Tibial nerve (tissue), 4 donors: ENCODE results near the gene DCAF6. TPM values are rescaled to one million over a fixed set of nuclear protein-coding genes. Genes with fewer than 3 reads are reported as not detected.

Source experiments
- DNase-seq, 2 donors: peaks; one replicate each; pipeline ENCODE4 v3.0.0-alpha.2; 2019; ENCODE audit warnings: low spot score in 2 of 2
- H3K27ac ChIP-seq, 4 donors: fragments of 200-600 bp; sonication (generic) in 3 of 4; one replicate each; pipeline ENCODE4 v1.5.1; 2017 to 2019; ENCODE audit warnings: mild to moderate bottlenecking in 1 of 4
- H3K27me3 ChIP-seq, 2 donors: fragments of 200-600 bp; sonication (generic) in 1 of 2; one replicate each; pipeline versions ENCODE4 v1.5.1 to v1.6.0; 2017 to 2019
- H3K36me3 ChIP-seq, 3 donors: fragments of 200-600 bp; sonication (generic); one replicate each; pipeline ENCODE4 v1.5.1; 2018 to 2019
- H3K4me1 ChIP-seq, 4 donors: fragments of 200-600 bp; sonication (generic) in 3 of 4; one replicate each; pipeline ENCODE4 v1.5.1; 2017 to 2019
- H3K4me3 ChIP-seq, 4 donors: fragments of 200-600 bp; sonication (generic) in 3 of 4; one replicate each; pipeline ENCODE4 v1.5.1; 2017 to 2019; ENCODE audit warnings: mild to moderate bottlenecking in 1 of 4, moderate library complexity in 1 of 4
- H3K9me3 ChIP-seq, 4 donors: fragments of 200-600 bp; sonication (generic) in 3 of 4; one replicate each; pipeline ENCODE4 v1.5.1; 2017 to 2019
- EP300 ChIP-seq, 2 donors: sonication (generic); formaldehyde crosslinking; IDR thresholded peaks; one replicate each; pipeline ENCODE4 v1.6.1; 2017; ENCODE audit warnings: antibody characterized with exemption in 2 of 2, mild to moderate bottlenecking in 1 of 2
- POLR2A ChIP-seq, 2 donors: fragments of 450-650 bp; IDR thresholded peaks; one replicate each; pipeline ENCODE4 v1.6.1; 2017; ENCODE audit warnings: antibody characterized with exemption in 2 of 2, mild to moderate bottlenecking in 2 of 2, moderate library complexity in 2 of 2
- WGBS, 2 donors: methylation state at CpG; one replicate each; pipeline ENCODE4 v1.1.5; 2018; 5-methylcytosine and 5-hydroxymethylcytosine counted together
- total RNA-seq, 4 donors: library from RNA; depleted of rRNA; stranded (reverse); fragments of >200 nt; gene quantifications; one replicate each; pipeline ENCODE4 v1.1.0, GENCODE V29; 2016
- TF ChIP-seq, protein P1 (sequence below), 5 experiments: fragments of 200-600 bp in 3 of 5; fragments of 450-650 bp in 2 of 5; sonication (generic) in 3 of 5; IDR thresholded peaks; one replicate each; pipeline ENCODE4 v1.5.1; 2016 to 2019; ENCODE audit warnings: antibody characterized with exemption in 5 of 5, mild to moderate bottlenecking in 3 of 5, moderate library complexity in 2 of 5

The DCAF6 gene
- total RNA-seq, 4 donors from 2014 or later: 75.7 to 118 (median 77.4) TPM

DNA sequence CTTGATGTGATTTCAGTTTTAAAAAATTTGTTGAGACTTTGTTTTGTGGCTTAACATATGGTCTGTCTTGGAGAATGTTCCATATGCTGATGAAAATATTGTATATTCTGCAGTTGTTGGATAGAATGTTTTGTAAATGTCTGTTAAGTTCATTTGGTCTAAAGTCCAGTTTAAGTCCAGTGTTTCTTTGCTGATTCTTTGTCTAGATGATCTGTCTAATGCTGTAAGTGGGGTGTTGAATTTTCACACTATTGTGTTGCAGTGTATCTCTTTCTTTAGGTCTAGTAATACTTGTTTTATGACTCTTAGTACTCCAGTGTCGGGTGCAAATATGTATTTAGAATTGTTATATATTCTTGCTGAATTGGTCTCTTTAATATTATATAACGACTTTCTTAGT, 11.2 kb downstream of the DCAF6 start:
- 80 to 85% methylated on average over 2 of the region's 2 CpGs for WGBS, 2 donors
- peaks cover 0 to 31% (median 2%) of the 10 kb centered on the region in 4 donors for H3K4me1 ChIP-seq
- H3K27me3 ChIP-seq: no peaks in the 10 kb centered on the region
- H3K4me3 ChIP-seq: no peak overlapping the region
- H3K36me3 ChIP-seq: peaks cover 0 to 10% (median 0%) of the 10 kb centered on the region in 3 donors
- H3K27ac ChIP-seq: no peak overlapping the region
- TF ChIP-seq EP300 (IDR thresholded peaks at IDR 0.05) (no peak), POLR2A (IDR thresholded peaks at IDR 0.05) (no peak)
- TF ChIP-seq, protein P1, sequence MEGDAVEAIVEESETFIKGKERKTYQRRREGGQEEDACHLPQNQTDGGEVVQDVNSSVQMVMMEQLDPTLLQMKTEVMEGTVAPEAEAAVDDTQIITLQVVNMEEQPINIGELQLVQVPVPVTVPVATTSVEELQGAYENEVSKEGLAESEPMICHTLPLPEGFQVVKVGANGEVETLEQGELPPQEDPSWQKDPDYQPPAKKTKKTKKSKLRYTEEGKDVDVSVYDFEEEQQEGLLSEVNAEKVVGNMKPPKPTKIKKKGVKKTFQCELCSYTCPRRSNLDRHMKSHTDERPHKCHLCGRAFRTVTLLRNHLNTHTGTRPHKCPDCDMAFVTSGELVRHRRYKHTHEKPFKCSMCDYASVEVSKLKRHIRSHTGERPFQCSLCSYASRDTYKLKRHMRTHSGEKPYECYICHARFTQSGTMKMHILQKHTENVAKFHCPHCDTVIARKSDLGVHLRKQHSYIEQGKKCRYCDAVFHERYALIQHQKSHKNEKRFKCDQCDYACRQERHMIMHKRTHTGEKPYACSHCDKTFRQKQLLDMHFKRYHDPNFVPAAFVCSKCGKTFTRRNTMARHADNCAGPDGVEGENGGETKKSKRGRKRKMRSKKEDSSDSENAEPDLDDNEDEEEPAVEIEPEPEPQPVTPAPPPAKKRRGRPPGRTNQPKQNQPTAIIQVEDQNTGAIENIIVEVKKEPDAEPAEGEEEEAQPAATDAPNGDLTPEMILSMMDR (IDR thresholded peaks at IDR 0.05): no peak
- no peaks in the 10 kb centered on the region for H3K9me3 ChIP-seq
- DNase-seq: no peak

GRCh38 chr1:167949785-167950184, 13.3 kb downstream of the DCAF6 start:
- 73 to 94% methylated on average over 3 of the region's 3 CpGs for WGBS, 2 donors
- H3K27ac ChIP-seq: no peak overlapping the region
- no peak for DNase-seq
- no peaks in the 10 kb centered on the region for H3K9me3 ChIP-seq
- no peak overlapping the region for H3K4me3 ChIP-seq
- no peak for TF ChIP-seq POLR2A (IDR thresholded peaks at IDR 0.05)
- TF ChIP-seq, protein P1 (IDR thresholded peaks at IDR 0.05): no peak
- no peak for TF ChIP-seq EP300 (IDR thresholded peaks at IDR 0.05)
- no peaks in the 10 kb centered on the region for H3K27me3 ChIP-seq
- H3K4me1 ChIP-seq: peaks cover 0 to 31% (median 2%) of the 10 kb centered on the region in 4 donors
- H3K36me3 ChIP-seq: peaks cover 0 to 31% (median 3%) of the 10 kb centered on the region in 3 donors

- H3K27ac ChIP-seq: no peak overlapping the region
- DNase-seq: no peak
Measured at GRCh38 chr1:167950569-167950968, 14.1 kb downstream of the DCAF6 start.

GRCh38 chr1:167955915-167956314, 19.4 kb downstream of the DCAF6 start:
- H3K36me3 ChIP-seq: peaks cover 3 to 46% (median 4%) of the 10 kb centered on the region in 3 donors
- no peak overlapping the region for H3K27ac ChIP-seq
- no peak for DNase-seq
- peaks cover 0 to 7% (median 0%) of the 10 kb centered on the region in 4 donors for H3K4me1 ChIP-seq
- no peak overlapping the region for H3K4me3 ChIP-seq
- TF ChIP-seq EP300 (IDR thresholded peaks at IDR 0.05) (no peak), POLR2A (IDR thresholded peaks at IDR 0.05) (no peak)
- TF ChIP-seq, protein P1 (IDR thresholded peaks at IDR 0.05): no peak
- 96 to 100% methylated on average over 2 of the region's 2 CpGs for WGBS, 2 donors
- H3K9me3 ChIP-seq: no peaks in the 10 kb centered on the region
- no peaks in the 10 kb centered on the region for H3K27me3 ChIP-seq

More at GRCh38 chr1:167950569-167950968, 14.1 kb downstream of the DCAF6 start:
- no peaks in the 10 kb centered on the region for H3K9me3 ChIP-seq
- no peak overlapping the region for H3K4me3 ChIP-seq
- H3K27me3 ChIP-seq: no peaks in the 10 kb centered on the region
- H3K4me1 ChIP-seq: peaks cover 0 to 31% (median 2%) of the 10 kb centered on the region in 4 donors
- TF ChIP-seq POLR2A (IDR thresholded peaks at IDR 0.05) (no peak), EP300 (IDR thresholded peaks at IDR 0.05) (no peak)
- TF ChIP-seq, protein P1 (IDR thresholded peaks at IDR 0.05): no peak
- WGBS, 2 donors: 31 to 51% methylated on average over 1 of the region's 1 CpG
- H3K36me3 ChIP-seq: peaks cover 3 to 37% (median 4%) of the 10 kb centered on the region in 3 donors

- H3K4me3 ChIP-seq: no peak overlapping the region
- no peak for DNase-seq
- H3K4me1 ChIP-seq: no peaks in the 10 kb centered on the region
- H3K27ac ChIP-seq: no peak overlapping the region
- peaks cover 3 to 47% (median 4%) of the 10 kb centered on the region in 3 donors for H3K36me3 ChIP-seq
- TF ChIP-seq POLR2A (IDR thresholded peaks at IDR 0.05) (no peak), EP300 (IDR thresholded peaks at IDR 0.05) (no peak)
- TF ChIP-seq, protein P1 (IDR thresholded peaks at IDR 0.05): no peak
- no peaks in the 10 kb centered on the region for H3K27me3 ChIP-seq
- no peaks in the 10 kb centered on the region for H3K9me3 ChIP-seq
Measured at GRCh38 chr1:167957710-167958109, 21.2 kb downstream of the DCAF6 start.
